NB4 (cell line): Measurements from ENCODE around the gene CNTNAP2.

Source experiments
- CTCF ChIP-seq: IDR thresholded peaks from one replicate; pipeline ENCODE4 v1.5.1; 2012; ENCODE audit warnings: low read depth, low read length
- POLR2A ChIP-seq: IDR thresholded peaks from 2 replicates; pipeline ENCODE4 v1.6.1; 2011; ENCODE audit warnings: mild to moderate bottlenecking; ENCODE audit not compliant: insufficient read length; ENCODE audit errors: extremely low read depth

GRCh38 chr7:147593271-147594057, 1476.9 kb downstream of the CNTNAP2 start:
- TF ChIP-seq CTCF (no peak), POLR2A (no peak)
